HG03103 (cell line): ENCODE measurements around the gene ZNF14.
"Not testable (repeated sequence)": the region's sequence is repeated elsewhere in the genome, so short reads cannot be mapped to it uniquely, and the experiment has no call there.

Experiments
- ATAC-seq: cut with Tn5 transposase; IDR thresholded peaks from one replicate; pipeline ENCODE4 v1.9.1; 2021; ENCODE audit warnings: low read depth; ENCODE audit not compliant: unreplicated experiment

The ZNF14 gene

GRCh38 chr19:19732579-19733501 lies at the start of gene ZNF14:
Gene ZNF14, minus strand, starts transcription at chr19:19733112. Its CDS starts 154 bp downstream, at chr19:19732958.
- ATAC-seq: peak; percentile 100

DNA sequence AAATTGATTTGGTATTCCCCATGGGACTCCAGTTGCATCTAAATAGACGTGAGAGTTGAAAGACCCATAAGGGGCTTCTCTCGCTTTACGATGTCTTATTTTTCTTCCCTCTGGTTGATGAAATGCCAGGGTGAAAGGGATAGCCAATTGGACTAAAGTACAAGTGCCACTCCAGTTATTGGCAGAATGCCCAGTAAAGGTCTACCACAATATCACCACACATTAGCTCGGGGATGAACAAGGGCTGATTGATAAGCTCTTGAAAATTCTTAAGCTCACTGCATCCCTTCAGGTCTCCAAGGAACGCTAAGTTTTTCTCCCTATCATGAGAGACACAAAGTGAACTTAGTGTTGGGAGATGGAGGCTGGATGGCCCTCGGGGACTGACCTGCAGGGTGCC lies 48.9 kb upstream of the ZNF14 start:
- not testable (repeated sequence) for ATAC-seq

- ATAC-seq: no peak
Measured at GRCh38 chr19:19778666-19779065, 45.8 kb upstream of the ZNF14 start.

GRCh38 chr19:19777692-19778091 lies 44.8 kb upstream of the ZNF14 start:
- ATAC-seq: no peak

- peak; percentile 97 for ATAC-seq
Measured at GRCh38 chr19:19776206-19777008, 43.5 kb upstream of the ZNF14 start.

GRCh38 chr19:19775891-19776205 lies 42.9 kb upstream of the ZNF14 start:
- ATAC-seq: peak; percentile 7

DNA sequence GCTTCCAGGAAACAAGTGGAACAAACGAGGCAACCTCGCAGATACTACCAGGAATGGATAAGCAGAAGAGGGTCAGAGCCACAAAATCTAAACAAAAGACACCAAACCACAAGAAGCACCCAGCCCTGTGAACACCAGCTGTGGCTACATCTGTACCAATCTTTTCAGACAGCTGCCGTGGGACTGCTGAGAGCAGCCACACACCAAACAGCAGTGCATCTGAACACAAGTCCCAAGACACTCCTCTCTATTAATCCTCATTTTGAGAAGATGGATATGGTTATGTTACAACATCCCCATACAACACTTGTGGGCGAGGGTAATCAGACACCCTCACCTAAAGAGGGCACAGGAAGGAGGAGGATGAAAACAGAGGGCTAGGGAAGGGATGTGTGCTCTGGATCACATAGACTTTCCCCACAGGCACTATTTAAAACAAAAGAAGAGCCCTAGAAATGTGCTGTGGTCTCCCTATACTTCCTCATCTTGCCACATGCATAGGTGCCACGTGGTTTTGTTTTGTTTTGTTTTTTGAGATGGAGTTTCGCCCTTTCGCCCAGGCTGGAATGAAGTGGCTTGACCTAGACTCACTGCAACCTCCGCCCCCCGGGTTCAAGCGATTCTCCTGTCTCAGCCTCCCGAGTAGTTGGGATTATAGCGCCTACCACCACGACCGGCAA lies 41.6 kb upstream of the ZNF14 start:
- ATAC-seq: no peak

GRCh38 chr19:19771963-19772362 lies 39.1 kb upstream of the ZNF14 start:
- not testable (repeated sequence) for ATAC-seq

- ATAC-seq: not testable (repeated sequence)
Measured at GRCh38 chr19:19769971-19770370, 37.1 kb upstream of the ZNF14 start.

GRCh38 chr19:19758164-19758563 lies 25.3 kb upstream of the ZNF14 start:
- ATAC-seq: no peak

DNA sequence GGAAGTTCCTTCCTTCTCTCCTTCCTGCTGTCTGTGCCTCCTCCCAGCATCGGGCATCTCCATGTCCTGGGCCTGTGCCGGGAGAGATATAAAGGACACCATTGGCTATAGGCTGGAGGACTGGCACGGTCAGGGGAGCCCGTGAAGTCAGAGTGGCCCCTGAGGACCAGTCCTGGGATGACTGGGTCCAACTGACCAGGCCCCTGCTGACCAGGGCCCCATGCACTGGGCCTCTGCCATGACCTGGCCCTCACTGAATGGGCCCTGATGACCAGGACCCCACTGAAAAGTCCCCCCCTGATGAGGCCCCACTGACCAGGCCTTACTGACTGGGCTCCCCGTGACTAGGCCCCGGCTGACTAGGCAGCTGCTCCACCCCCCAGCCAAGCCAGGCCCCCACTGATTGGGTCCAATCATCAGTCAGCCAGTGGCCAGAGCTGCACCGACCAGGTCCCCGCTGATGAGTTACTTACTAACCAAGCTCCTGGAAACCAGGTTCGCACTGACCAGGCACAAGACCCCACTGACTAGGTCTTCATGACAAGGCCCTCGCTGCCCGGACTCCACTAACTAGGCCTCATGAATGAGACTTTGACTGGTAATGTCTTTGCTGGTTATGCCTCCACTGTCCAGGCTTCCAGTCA lies 20.0 kb upstream of the ZNF14 start:
- no peak for ATAC-seq

GRCh38 chr19:19751846-19752245 lies 18.9 kb upstream of the ZNF14 start:
- no peak for ATAC-seq

DNA sequence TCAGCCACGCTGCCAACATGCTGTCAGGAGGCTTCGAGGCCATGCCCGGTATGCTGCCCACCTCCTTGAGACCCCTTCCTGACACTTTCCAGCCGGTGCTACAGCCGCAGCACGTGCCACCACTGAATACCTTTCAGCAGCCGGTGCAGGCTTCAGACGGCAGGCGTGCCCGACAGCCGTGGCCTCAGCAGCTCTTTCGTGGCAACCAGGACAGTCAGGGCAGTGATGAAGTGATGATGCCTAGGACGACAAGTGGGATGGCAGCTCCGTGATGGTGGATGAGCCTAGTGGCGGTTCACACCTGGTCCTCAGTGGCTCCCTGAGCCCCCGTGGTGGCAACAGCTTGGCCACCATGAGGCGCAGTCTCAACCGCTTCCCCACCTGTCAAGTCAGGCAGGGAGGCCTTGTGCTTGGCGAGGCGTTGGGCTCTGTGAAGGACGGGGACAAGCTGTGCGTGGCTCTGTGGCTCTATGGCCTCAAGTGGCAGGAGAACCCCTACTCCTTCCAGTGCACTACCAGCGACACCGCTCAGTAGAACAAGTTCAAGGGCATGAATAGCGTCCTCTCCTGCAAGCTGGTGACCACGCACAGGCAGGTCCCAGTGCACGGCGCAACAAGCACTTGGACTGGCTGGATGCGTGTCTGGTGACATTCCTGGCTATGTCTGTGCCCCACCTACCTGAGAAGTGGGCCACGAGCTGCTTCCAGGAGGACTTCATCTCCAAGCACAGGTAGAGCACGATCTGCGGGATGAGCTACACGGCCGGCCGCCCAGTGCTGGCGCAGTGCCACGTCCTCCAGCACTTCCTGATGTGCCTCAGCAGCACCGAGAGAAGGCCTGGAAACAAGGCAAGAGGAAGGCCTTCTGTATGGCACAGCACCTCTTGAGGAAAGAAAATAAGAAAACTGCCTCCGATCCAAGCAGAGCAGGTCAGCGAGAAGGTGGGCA lies 18.2 kb upstream of the ZNF14 start:
- ATAC-seq: no peak

DNA sequence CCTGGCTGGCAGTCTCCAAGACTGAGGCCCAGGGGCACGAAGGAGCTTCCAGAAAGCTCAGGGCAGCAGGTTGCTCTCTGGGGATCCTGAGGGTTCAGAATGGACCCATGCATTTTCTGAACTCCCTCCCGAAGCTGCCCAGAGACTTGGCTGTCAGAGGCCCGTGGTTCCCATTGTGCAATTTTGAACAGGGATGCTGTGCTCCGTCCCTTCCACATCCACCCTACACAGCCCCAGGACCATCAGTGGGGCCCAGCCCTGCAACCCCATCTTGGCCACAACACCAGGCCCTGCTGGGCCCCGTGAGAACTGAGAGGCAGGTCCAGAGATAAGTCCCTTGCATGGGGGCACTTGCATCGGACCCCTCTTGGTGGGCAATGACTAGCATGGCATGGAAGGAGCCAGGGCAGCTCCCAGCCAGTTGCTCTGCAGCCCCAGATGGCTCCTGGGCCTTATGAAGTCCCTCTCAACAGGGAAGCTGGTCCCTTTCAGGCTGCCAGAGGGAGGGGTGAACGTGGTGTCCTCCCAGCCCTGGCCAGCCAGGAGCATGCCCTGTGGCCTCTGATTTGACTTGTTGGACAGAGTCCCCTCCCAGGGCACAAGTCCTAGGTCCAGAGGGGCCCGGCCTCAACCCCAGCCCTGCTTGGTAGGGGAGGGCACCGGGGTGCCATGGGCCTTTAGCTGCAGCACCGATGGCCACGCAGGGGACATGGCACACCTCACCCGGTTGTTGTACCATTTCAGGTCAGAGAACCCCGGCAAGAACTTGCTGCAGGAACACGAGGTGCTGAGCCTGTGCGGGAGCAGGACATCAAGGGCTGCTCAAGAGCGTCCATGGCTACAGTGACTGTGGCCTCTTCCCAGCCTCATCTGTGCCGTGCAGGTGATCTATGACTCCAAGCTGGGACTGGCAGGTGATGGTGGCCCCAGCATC lies 17.3 kb upstream of the ZNF14 start:
- no peak for ATAC-seq

DNA sequence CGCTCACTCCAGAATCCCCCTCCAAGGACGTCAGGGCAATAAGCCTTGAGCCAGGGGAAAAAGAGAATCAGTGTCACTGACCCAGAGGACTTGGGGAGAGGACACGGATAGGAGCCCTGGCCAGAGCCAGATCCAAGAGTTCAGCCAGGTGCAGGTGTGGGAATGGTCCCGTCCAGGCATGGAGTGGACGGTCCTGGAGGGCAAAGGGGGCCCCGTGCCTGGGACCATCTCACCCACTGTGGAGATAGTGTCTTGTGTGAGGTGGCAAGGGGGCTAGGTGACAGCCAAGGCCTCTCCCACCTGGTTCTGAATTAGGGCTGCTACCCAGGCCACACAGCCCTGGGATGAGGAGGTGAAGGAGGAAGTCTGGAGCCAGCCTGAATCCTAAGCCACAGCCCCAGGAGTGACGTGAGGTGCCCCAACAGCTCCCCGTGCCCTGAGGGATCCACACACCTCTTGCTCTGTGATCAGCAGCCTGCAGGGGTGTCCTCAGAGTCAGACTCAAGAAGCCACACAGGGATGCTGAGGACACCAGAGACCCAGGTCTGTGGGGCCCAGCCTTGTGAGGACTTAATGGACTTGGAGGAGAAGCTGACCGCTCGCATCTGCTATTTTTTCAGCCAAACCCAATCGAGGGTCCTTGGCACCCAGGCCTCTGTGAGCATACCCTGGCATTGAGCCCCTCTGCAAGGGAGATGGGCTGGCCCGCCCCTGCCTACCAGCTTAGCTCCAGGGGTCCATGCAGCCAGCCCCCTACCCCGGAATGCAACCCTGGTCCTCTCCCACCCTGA lies 16.4 kb upstream of the ZNF14 start:
- ATAC-seq: no peak

DNA sequence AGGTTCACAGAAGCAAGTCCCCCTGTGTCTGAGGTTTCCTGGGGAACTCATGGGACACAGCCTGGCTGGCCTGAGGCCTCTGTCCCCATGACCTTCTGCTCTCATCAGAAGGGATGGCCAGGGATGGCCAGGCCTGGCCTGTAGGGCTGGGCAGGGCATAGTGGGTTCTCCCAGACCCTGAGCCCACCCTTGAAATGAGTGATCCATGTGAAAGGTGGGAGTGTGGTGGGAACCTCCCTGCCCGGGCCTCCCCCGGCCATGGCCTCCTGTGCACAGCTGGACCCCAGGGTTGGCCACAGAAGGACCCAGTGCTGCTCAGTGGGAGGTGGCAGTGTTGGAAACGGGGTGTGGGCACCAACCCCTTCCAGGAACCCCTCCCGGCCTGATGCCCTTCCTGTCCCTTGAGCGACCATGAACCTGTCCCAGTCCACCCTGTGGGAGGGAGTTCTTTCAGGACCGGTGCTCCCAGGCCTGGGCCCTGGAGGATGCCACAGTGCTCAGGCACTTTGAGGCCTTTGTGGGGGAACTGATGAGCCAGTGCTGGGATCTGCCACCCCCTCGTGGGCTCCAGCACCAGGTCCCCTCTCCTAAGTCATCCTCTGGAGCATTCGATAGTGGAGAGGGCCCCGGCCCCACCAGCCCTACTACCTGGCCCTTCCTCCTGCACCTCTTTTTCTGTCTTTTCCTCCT lies 15.5 kb upstream of the ZNF14 start:
- no peak for ATAC-seq
